GM12878 (cell line): ENCODE data around the gene ANTXR2. TPM values are rescaled to one million over a fixed set of nuclear protein-coding genes. Genes with fewer than 3 reads are reported as not detected.

Experiments used
- ATAC-seq: fragments of 200-7000 bp; cut with Tn5 transposase; 3 replicates; pipeline ENCODE4 v1.9.1; 2020; ENCODE audit warnings: mild to moderate bottlenecking, moderate library complexity
- BruUV-seq: library from RNA; stranded (reverse); fragments of 400-500 nt; replicated peaks from 2 replicates; lab custom pipeline; 2021; lab: Mats Ljungman, UMichigan
- CTCF ChIA-PET: fragments of 300-600 bp; sonication (Branson Sonifier 250); formaldehyde crosslinking; extraction: SDS; loops from one replicate; lab custom pipeline; 2021; ENCODE audit warnings: inconsistent platforms; lab: Yijun Ruan, JAX
- POLR2A ChIA-PET: fragments of 350-600 bp; formaldehyde crosslinking; extraction: SDS; loops from one replicate; lab custom pipeline; 2021; ENCODE audit warnings: inconsistent platforms; lab: Charles Lee
- RAD21 ChIA-PET: fragments of 300-600 bp; sonication (Branson Sonifier 250); formaldehyde crosslinking; loops from one replicate; lab custom pipeline; 2023; ENCODE audit warnings: antibody characterized with exemption; ENCODE audit not compliant: unreplicated experiment; lab: Charles Lee
- SMC1A ChIA-PET: fragments of 300-600 bp; sonication (Branson Sonifier 250); formaldehyde crosslinking; loops from one replicate; lab custom pipeline; 2023; ENCODE audit not compliant: unreplicated experiment, uncharacterized antibody; lab: Charles Lee
- DNase-seq: peaks from one replicate; pipeline ENCODE4 v3.0.0-alpha.2; 2011; ENCODE audit warnings: low read depth, low spot score
- FAIRE-seq: peaks from 3 replicates; lab custom pipeline; 2011; peaks lifted over from hg19 to GRCh38; lab: Jason Lieb, UNC
- H2AFZ ChIP-seq: 2 replicates; pipeline ENCODE4 v1.6.0; 2011; ENCODE audit warnings: low read depth, low read length, control low read depth; ENCODE audit not compliant: control insufficient read depth
- H3K27ac ChIP-seq: 2 replicates; pipeline ENCODE4 v1.5.1; 2011; ENCODE audit warnings: control low read depth; ENCODE audit not compliant: control insufficient read depth, insufficient read depth
- H3K27me3 ChIP-seq, 2 experiments: replicated peaks in 1 of 2; 2 replicates each; pipeline versions ENCODE4 v1.6.0 to v1.6.1; 2011; ENCODE audit warnings: low read length in 1 of 2; ENCODE audit not compliant: control insufficient read depth in 2 of 2, insufficient read depth in 2 of 2
- H3K36me3 ChIP-seq, 2 experiments: 2 replicates each; pipeline ENCODE4 v1.5.1; 2011; ENCODE audit warnings: low read length in 1 of 2; ENCODE audit not compliant: control insufficient read depth in 2 of 2, insufficient read depth in 2 of 2
- H3K4me1 ChIP-seq: 2 replicates; pipeline ENCODE4 v1.6.1; 2011; ENCODE audit warnings: mild to moderate bottlenecking, low read length, moderate library complexity, mixed read lengths; ENCODE audit not compliant: control insufficient read depth, insufficient read depth
- H3K4me2 ChIP-seq: 2 replicates; pipeline ENCODE4 v1.6.0; 2011; ENCODE audit warnings: control low read depth; ENCODE audit not compliant: control insufficient read depth, insufficient read depth
- H3K4me3 ChIP-seq: fragments of 200-600 bp; sonication (generic); 2 replicates; pipeline ENCODE4 v1.5.1; 2016
- H3K79me2 ChIP-seq: 2 replicates; pipeline ENCODE4 v1.6.0; 2011; ENCODE audit warnings: low read length; ENCODE audit not compliant: control insufficient read depth, insufficient read depth
- H3K9ac ChIP-seq: 2 replicates; pipeline ENCODE4 v1.8.0; 2011; ENCODE audit warnings: low read length, control low read depth, mixed read lengths; ENCODE audit not compliant: control insufficient read depth, insufficient read depth
- H3K9me3 ChIP-seq: replicated peaks from 3 replicates; pipeline ENCODE4 v1.5.1; 2011; ENCODE audit warnings: mild to moderate bottlenecking, low read length; ENCODE audit not compliant: control insufficient read depth, insufficient read depth
- H4K20me1 ChIP-seq: 2 replicates; pipeline ENCODE4 v1.6.0; 2011; ENCODE audit not compliant: control insufficient read depth, insufficient read depth
- ESRRA ChIP-seq: IDR thresholded peaks from 2 replicates; pipeline ENCODE4 v1.6.1; 2012; ENCODE audit warnings: mild to moderate bottlenecking, low read length, improper control_type of control experiment
- HCFC1 ChIP-seq: fragments of 150-350 bp; IDR thresholded peaks from 2 replicates; pipeline ENCODE4 v1.6.1; 2014; ENCODE audit warnings: low read length
- MTA2 ChIP-seq: fragments of 450-650 bp; IDR thresholded peaks from 2 replicates; pipeline ENCODE4 v1.6.1; 2016; ENCODE audit warnings: low read depth, mild to moderate bottlenecking, moderate library complexity
- NFYB ChIP-seq: IDR thresholded peaks from 2 replicates; pipeline ENCODE4 v1.6.1; 2011; ENCODE audit warnings: low read depth, mild to moderate bottlenecking, low read length, improper control_type of control experiment, moderate library complexity; ENCODE audit not compliant: insufficient read depth
- POLR2AphosphoS5 ChIP-seq: IDR thresholded peaks from 2 replicates; pipeline ENCODE4 v1.6.1; 2011; ENCODE audit warnings: mild to moderate bottlenecking, low read length, inconsistent platforms
- RAD51 ChIP-seq: fragments of 450-650 bp; IDR thresholded peaks from 2 replicates; pipeline ENCODE4 v1.6.1; 2016; ENCODE audit warnings: moderate library complexity, mild to moderate bottlenecking, inconsistent platforms
- YBX1 ChIP-seq: fragments of 450-650 bp; IDR thresholded peaks from 2 replicates; pipeline ENCODE4 v1.6.1; 2016; ENCODE audit warnings: antibody characterized with exemption
- YY1 ChIP-seq: IDR thresholded peaks from 2 replicates; pipeline ENCODE4 v1.6.1; 2011; ENCODE audit warnings: low read depth, mild to moderate bottlenecking, low read length
- ZZZ3 ChIP-seq: IDR thresholded peaks from 2 replicates; pipeline ENCODE4 v1.6.1; 2011; ENCODE audit warnings: low read depth; ENCODE audit not compliant: control insufficient read depth, insufficient read length
- WGBS: methylation state at CpG from one replicate; pipeline ENCODE4 v1.1.6; 2016; ENCODE audit warnings: low lambda C conversion rate; ENCODE audit not compliant: insufficient replicate concordance, insufficient coverage; ENCODE audit errors: missing lambda C conversion rate; 5-methylcytosine and 5-hydroxymethylcytosine counted together
- in situ Hi-C: fragments of 300-500 bp; cut with MboI; formaldehyde crosslinking; loops from 9 replicates; pipeline ENCODE4 v1.14.3; 2018; ENCODE audit warnings: mixed read lengths
- intact Hi-C: fragments of 100-400 bp; cut with micrococcal nuclease; formaldehyde crosslinking; loops from one replicate; pipeline ENCODE4 v1.14.2; 2022; ENCODE audit not compliant: unreplicated experiment
- polyA plus RNA-seq, 11 experiments: library from polyadenylated mRNA; depleted of rRNA in 4 of 11; unstranded in 6 of 11; stranded (reverse) in 5 of 11; fragments of >200 nt; fragmentation: Nextera tagmentation in 4 of 11; fragmentation: Illumina TruSeq in 1 of 11; extraction: Ambion mirVana in 4 of 11; extraction: Trizol in 1 of 11; gene quantifications; 1 replicate in 1 of 11; 2 replicates in 10 of 11; pipeline versions ENCODE4 v1.2.1 to v1.2.3, GENCODE V29; 2011 to 2016; ENCODE audit warnings: inconsistent platforms in 2 of 11, missing spikeins in 2 of 11, low read depth in 1 of 11
- total RNA-seq, 4 experiments: library from RNA; depleted of rRNA in 3 of 4; stranded (reverse); fragments of >200 nt in 3 of 4; fragmentation: Illumina TruSeq in 1 of 4; extraction: Trizol in 1 of 4; gene quantifications; 2 replicates each; pipeline versions ENCODE4 v1.2.1 to v1.2.3, GENCODE V29; 2013 to 2021
- TF ChIP-seq, protein P1 (sequence below): fragments of 450-650 bp; IDR thresholded peaks from 2 replicates; pipeline ENCODE4 v1.6.1; 2017; ENCODE audit warnings: mild to moderate bottlenecking, moderate library complexity
- TF ChIP-seq, protein P2 (sequence below): fragments of 450-650 bp; IDR thresholded peaks from 2 replicates; pipeline ENCODE4 v1.6.1; 2017; ENCODE audit warnings: low read depth, mild to moderate bottlenecking, moderate library complexity
- TF ChIP-seq, protein P3 (sequence below): IDR thresholded peaks from 2 replicates; pipeline ENCODE4 v1.6.1; 2011; ENCODE audit warnings: low read depth, low read length, improper control_type of control experiment, borderline replicate concordance
- TF ChIP-seq, protein P4 (sequence below): fragments of 150-350 bp; IDR thresholded peaks from 2 replicates; pipeline ENCODE4 v1.6.1; 2016; ENCODE audit warnings: low read depth, low read length
- TF ChIP-seq, protein P5 (sequence below): IDR thresholded peaks from 2 replicates; pipeline ENCODE4 v1.6.1; 2012; ENCODE audit warnings: low read depth, low read length, improper control_type of control experiment

The ANTXR2 gene
- total and polyA plus RNA-seq, 10 of the 15 experiments (the other 5 are each of a cell fraction or from before 2014, with no cell fraction given) = 1.4 to 8.9 (median 5.7) TPM

DNA sequence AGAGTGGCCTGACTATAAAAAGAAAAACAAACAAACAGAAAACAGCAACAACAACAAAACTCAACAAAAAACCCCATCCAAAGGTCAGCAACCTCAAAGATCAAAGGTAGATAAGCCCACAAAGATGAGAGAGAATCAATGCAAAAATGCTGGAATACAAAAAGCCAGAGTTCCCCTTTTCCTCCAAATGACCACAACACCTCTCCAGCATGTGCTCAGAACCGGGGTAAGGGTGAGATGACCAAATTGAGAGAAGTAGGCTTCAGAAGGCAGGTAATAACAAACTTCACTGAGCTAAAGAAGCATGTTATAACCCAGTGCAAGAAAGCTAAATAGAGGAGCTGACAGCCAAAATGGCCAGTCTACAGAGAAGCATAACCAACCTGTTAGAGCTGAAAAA is 43.5 kb upstream of the ANTXR2 start:
- no peak overlapping the region for H3K4me3 ChIP-seq
- H3K79me2 ChIP-seq = no peaks in the 10 kb centered on the region
- 0% methylated on average over 1 of the region's 1 CpG for WGBS
- H3K27ac ChIP-seq = no peak overlapping the region
- intact Hi-C loops (no loop called here), in situ Hi-C loops (no loop called here)
- DNase-seq (no peak), FAIRE-seq (no peak), ATAC-seq (no peak)
- ChIA-PET RAD21 (no interaction called here), CTCF (interaction anchor here (1.0 kb wide), 1 partner anchor 9 kb away, joined by 3 read pairs; no protein-coding TSS in a partner anchor), SMC1A (interaction anchor here (0.7 to 0.9 kb wide), 2 partner anchors 55 to 71 kb away, joined by 3 read pairs; no protein-coding TSS in a partner anchor), POLR2A (no interaction called here)
- H3K4me1 ChIP-seq = no peaks in the 10 kb centered on the region
- H4K20me1 ChIP-seq = no peaks in the 10 kb centered on the region
- H3K4me2 ChIP-seq = no peak overlapping the region
- H2AFZ ChIP-seq = no peak overlapping the region
- BruUV-seq = no TSS peak
- H3K36me3 ChIP-seq = no peaks in the 10 kb centered on the region
- no peaks in the 10 kb centered on the region for H3K27me3 ChIP-seq
- H3K9ac ChIP-seq = no peak overlapping the region
- H3K9me3 ChIP-seq = no peaks in the 10 kb centered on the region; the same call in 2 of the 3 replicates
- TF ChIP-seq, protein P1, sequence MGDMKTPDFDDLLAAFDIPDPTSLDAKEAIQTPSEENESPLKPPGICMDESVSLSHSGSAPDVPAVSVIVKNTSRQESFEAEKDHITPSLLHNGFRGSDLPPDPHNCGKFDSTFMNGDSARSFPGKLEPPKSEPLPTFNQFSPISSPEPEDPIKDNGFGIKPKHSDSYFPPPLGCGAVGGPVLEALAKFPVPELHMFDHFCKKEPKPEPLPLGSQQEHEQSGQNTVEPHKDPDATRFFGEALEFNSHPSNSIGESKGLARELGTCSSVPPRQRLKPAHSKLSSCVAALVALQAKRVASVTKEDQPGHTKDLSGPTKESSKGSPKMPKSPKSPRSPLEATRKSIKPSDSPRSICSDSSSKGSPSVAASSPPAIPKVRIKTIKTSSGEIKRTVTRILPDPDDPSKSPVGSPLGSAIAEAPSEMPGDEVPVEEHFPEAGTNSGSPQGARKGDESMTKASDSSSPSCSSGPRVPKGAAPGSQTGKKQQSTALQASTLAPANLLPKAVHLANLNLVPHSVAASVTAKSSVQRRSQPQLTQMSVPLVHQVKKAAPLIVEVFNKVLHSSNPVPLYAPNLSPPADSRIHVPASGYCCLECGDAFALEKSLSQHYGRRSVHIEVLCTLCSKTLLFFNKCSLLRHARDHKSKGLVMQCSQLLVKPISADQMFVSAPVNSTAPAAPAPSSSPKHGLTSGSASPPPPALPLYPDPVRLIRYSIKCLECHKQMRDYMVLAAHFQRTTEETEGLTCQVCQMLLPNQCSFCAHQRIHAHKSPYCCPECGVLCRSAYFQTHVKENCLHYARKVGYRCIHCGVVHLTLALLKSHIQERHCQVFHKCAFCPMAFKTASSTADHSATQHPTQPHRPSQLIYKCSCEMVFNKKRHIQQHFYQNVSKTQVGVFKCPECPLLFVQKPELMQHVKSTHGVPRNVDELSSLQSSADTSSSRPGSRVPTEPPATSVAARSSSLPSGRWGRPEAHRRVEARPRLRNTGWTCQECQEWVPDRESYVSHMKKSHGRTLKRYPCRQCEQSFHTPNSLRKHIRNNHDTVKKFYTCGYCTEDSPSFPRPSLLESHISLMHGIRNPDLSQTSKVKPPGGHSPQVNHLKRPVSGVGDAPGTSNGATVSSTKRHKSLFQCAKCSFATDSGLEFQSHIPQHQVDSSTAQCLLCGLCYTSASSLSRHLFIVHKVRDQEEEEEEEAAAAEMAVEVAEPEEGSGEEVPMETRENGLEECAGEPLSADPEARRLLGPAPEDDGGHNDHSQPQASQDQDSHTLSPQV = no peak
- TF ChIP-seq MTA2 (no peak), YY1 (no peak), RAD51 (no peak), YBX1 (no peak), ESRRA (no peak), HCFC1 (no peak), POLR2AphosphoS5 (no peak), ZZZ3 (no peak), NFYB (no peak)
- TF ChIP-seq, protein P2, sequence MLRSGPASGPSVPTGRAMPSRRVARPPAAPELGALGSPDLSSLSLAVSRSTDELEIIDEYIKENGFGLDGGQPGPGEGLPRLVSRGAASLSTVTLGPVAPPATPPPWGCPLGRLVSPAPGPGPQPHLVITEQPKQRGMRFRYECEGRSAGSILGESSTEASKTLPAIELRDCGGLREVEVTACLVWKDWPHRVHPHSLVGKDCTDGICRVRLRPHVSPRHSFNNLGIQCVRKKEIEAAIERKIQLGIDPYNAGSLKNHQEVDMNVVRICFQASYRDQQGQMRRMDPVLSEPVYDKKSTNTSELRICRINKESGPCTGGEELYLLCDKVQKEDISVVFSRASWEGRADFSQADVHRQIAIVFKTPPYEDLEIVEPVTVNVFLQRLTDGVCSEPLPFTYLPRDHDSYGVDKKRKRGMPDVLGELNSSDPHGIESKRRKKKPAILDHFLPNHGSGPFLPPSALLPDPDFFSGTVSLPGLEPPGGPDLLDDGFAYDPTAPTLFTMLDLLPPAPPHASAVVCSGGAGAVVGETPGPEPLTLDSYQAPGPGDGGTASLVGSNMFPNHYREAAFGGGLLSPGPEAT = no peak
- TF ChIP-seq, protein P3, sequence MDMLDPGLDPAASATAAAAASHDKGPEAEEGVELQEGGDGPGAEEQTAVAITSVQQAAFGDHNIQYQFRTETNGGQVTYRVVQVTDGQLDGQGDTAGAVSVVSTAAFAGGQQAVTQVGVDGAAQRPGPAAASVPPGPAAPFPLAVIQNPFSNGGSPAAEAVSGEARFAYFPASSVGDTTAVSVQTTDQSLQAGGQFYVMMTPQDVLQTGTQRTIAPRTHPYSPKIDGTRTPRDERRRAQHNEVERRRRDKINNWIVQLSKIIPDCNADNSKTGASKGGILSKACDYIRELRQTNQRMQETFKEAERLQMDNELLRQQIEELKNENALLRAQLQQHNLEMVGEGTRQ = no peak
- TF ChIP-seq, protein P4, sequence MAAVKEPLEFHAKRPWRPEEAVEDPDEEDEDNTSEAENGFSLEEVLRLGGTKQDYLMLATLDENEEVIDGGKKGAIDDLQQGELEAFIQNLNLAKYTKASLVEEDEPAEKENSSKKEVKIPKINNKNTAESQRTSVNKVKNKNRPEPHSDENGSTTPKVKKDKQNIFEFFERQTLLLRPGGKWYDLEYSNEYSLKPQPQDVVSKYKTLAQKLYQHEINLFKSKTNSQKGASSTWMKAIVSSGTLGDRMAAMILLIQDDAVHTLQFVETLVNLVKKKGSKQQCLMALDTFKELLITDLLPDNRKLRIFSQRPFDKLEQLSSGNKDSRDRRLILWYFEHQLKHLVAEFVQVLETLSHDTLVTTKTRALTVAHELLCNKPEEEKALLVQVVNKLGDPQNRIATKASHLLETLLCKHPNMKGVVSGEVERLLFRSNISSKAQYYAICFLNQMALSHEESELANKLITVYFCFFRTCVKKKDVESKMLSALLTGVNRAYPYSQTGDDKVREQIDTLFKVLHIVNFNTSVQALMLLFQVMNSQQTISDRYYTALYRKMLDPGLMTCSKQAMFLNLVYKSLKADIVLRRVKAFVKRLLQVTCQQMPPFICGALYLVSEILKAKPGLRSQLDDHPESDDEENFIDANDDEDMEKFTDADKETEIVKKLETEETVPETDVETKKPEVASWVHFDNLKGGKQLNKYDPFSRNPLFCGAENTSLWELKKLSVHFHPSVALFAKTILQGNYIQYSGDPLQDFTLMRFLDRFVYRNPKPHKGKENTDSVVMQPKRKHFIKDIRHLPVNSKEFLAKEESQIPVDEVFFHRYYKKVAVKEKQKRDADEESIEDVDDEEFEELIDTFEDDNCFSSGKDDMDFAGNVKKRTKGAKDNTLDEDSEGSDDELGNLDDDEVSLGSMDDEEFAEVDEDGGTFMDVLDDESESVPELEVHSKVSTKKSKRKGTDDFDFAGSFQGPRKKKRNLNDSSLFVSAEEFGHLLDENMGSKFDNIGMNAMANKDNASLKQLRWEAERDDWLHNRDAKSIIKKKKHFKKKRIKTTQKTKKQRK = no peak
- TF ChIP-seq, protein P5, sequence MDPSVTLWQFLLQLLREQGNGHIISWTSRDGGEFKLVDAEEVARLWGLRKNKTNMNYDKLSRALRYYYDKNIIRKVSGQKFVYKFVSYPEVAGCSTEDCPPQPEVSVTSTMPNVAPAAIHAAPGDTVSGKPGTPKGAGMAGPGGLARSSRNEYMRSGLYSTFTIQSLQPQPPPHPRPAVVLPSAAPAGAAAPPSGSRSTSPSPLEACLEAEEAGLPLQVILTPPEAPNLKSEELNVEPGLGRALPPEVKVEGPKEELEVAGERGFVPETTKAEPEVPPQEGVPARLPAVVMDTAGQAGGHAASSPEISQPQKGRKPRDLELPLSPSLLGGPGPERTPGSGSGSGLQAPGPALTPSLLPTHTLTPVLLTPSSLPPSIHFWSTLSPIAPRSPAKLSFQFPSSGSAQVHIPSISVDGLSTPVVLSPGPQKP = no peak
